NCI-H2081 (cell line): ENCODE data around the gene KLHL18.
A peak's percentile ranks its signal among the peaks of the same experiment; 100 is the strongest.
"Not testable (repeated sequence)": the region's sequence is repeated elsewhere in the genome, so short reads cannot be mapped to it uniquely, and the experiment has no call there.

ENCODE experiments used
- DNase-seq, 2 experiments: peaks; one replicate each; lab custom pipeline; 2025; lab: John Stamatoyannopoulos, UW

Gene KLHL18

GRCh38 chr3:47365213-47366153 is 82.7 kb downstream of the KLHL18 start:
- no peak for DNase-seq

GRCh38 chr3:47366833-47367232 is 84.1 kb downstream of the KLHL18 start:
- no peak for DNase-seq

GRCh38 chr3:47367631-47368030 is 84.9 kb downstream of the KLHL18 start:
- DNase-seq = no peak

- not testable (repeated sequence) for DNase-seq
These were observed 87.3 kb downstream of the KLHL18 start for GRCh38 chr3:47370020-47370419.

- no peak for DNase-seq
These were observed 88.3 kb downstream of the KLHL18 start for GRCh38 chr3:47370887-47371697.

- DNase-seq = no peak
These were observed 91.8 kb downstream of the KLHL18 start for GRCh38 chr3:47374587-47374986.

GRCh38 chr3:47376393-47376792 is 93.6 kb downstream of the KLHL18 start:
- DNase-seq = no peak

GRCh38 chr3:47377186-47377585 is 94.4 kb downstream of the KLHL18 start:
- no peak for DNase-seq

- no peak for DNase-seq
These were observed 96.1 kb downstream of the KLHL18 start for GRCh38 chr3:47378869-47379268.

- no peak for DNase-seq
These were observed 96.7 kb downstream of the KLHL18 start for GRCh38 chr3:47379411-47379899.

GRCh38 chr3:47380026-47380600 is 97.4 kb downstream of the KLHL18 start:
- no peak for DNase-seq

GRCh38 chr3:47380601-47381316 is 98.0 kb downstream of the KLHL18 start, which contains the start of gene PTPN23:
PTPN23 (plus strand) TSS chr3:47381021; CDS start chr3:47381097, 76 bp downstream.
- DNase-seq = peak; percentile 80 to 90

GRCh38 chr3:47381317-47382157 is 98.8 kb downstream of the KLHL18 start:
- peak; percentile 46 to 47 for DNase-seq

- no peak for DNase-seq
These were observed 101.7 kb downstream of the KLHL18 start for GRCh38 chr3:47384425-47384824.

GRCh38 chr3:47385007-47385406 is 102.3 kb downstream of the KLHL18 start:
- no peak for DNase-seq

GRCh38 chr3:47385796-47386195 is 103.1 kb downstream of the KLHL18 start:
- DNase-seq = no peak

GRCh38 chr3:47392933-47393332 is 110.2 kb downstream of the KLHL18 start:
- DNase-seq = no peak

- DNase-seq = no peak
These were observed 111.6 kb downstream of the KLHL18 start for GRCh38 chr3:47394140-47394870.

- no peak for DNase-seq
These were observed 112.1 kb downstream of the KLHL18 start for GRCh38 chr3:47394881-47395280.
